ENCODE measurements around the gene PARP16.

The PARP16 gene

GRCh38 chr15:65286704-65287519, at the start of gene PARP16:
PARP16 (minus strand) TSS chr15:65286883; CDS start chr15:65286426, 457 bp downstream.
- DNase-seq, result peak; percentile 87

GRCh38 chr15:65335278-65336055, 48.8 kb upstream of the PARP16 start:
- no peak for DNase-seq

GRCh38 chr15:65334586-65335231, 48.0 kb upstream of the PARP16 start:
- no peak for DNase-seq

GRCh38 chr15:65333856-65334255, 47.2 kb upstream of the PARP16 start:
- DNase-seq, result no peak

GRCh38 chr15:65333148-65333820, 46.6 kb upstream of the PARP16 start:
- no peak for DNase-seq

GRCh38 chr15:65332391-65333147, 45.9 kb upstream of the PARP16 start:
- no peak for DNase-seq

- no peak for DNase-seq
Observed at GRCh38 chr15:65331811-65332210, 45.1 kb upstream of the PARP16 start.

- DNase-seq, result no peak
Observed at GRCh38 chr15:65330934-65331645, 44.4 kb upstream of the PARP16 start.

GRCh38 chr15:65329984-65330735, 43.5 kb upstream of the PARP16 start:
- DNase-seq, result no peak

GRCh38 chr15:65329288-65329983, 42.8 kb upstream of the PARP16 start:
- no peak for DNase-seq

- DNase-seq, result no peak
Observed at GRCh38 chr15:65328506-65329287, 42.0 kb upstream of the PARP16 start.

- DNase-seq, result no peak
Observed at GRCh38 chr15:65327651-65328393, 41.1 kb upstream of the PARP16 start.

GRCh38 chr15:65326818-65327217, 40.1 kb upstream of the PARP16 start:
- no peak for DNase-seq

- peak; percentile 66 for DNase-seq
Observed at GRCh38 chr15:65326117-65326526, 39.4 kb upstream of the PARP16 start.

GRCh38 chr15:65323071-65323511, 36.4 kb upstream of the PARP16 start:
- DNase-seq, result peak; percentile 59

- DNase-seq, result peak; percentile 90
Observed at GRCh38 chr15:65318870-65319356, 32.2 kb upstream of the PARP16 start.

GRCh38 chr15:65312400-65312916, 25.8 kb upstream of the PARP16 start:
- peak; percentile 52 for DNase-seq

- no peak for DNase-seq
Observed at GRCh38 chr15:65311760-65312159, 25.1 kb upstream of the PARP16 start.

Measured in midbrain (tissue), 1 donor.